HEK293 (cell line): ENCODE data around the gene B4GALT5.

Source experiments
- CTCF ChIA-PET: fragments of 350-600 bp; formaldehyde crosslinking; extraction: SDS; loops from one replicate; lab custom pipeline; 2021; ENCODE audit warnings: antibody characterized with exemption; lab: Yijun Ruan, JAX
- POLR2A ChIA-PET: fragments of 300-600 bp; formaldehyde crosslinking; extraction: SDS; loops from one replicate; lab custom pipeline; 2020; ENCODE audit warnings: antibody characterized with exemption, inconsistent platforms; lab: Yijun Ruan, JAX
- H3K27ac ChIP-seq: fragments of 200-500 bp; sonication (Bioruptor generic); 2 replicates; pipeline ENCODE4 v1.5.1; 2014; ENCODE audit warnings: low read depth, low read length, control low read depth, inconsistent platforms; ENCODE audit errors: extremely low read depth
- H3K36me3 ChIP-seq, 2 experiments: fragments of 200-500 bp in 1 of 2; sonication (Bioruptor generic) in 1 of 2; 1 replicate in 1 of 2; 2 replicates in 1 of 2; pipeline ENCODE4 v1.5.1; 2014 to 2017; ENCODE audit warnings: inconsistent platforms in 2 of 2, low read length in 2 of 2; ENCODE audit not compliant: control insufficient read depth in 2 of 2, insufficient read depth in 1 of 2
- H3K4me1 ChIP-seq: fragments of 200-500 bp; sonication (Bioruptor generic); 2 replicates; pipeline ENCODE4 v1.5.1; 2014; ENCODE audit warnings: mild to moderate bottlenecking, low read length, inconsistent platforms; ENCODE audit not compliant: control insufficient read depth, insufficient read depth
- H3K4me3 ChIP-seq: 2 replicates; pipeline ENCODE4 v1.5.1; 2011; ENCODE audit warnings: low read depth, mild to moderate bottlenecking, control low read depth, low read length, moderate library complexity
- H3K9me3 ChIP-seq: fragments of 200-500 bp; sonication (Bioruptor generic); 2 replicates; pipeline ENCODE4 v1.5.1; 2014; ENCODE audit warnings: low read depth, low read length, inconsistent platforms; ENCODE audit not compliant: control insufficient read depth, insufficient read depth
- ATF2 ChIP-seq: fragments of 450-650 bp; formaldehyde crosslinking; IDR thresholded peaks from 2 replicates; pipeline ENCODE4 v1.5.1; 2016; ENCODE audit warnings: missing biosample characterization, missing genetic modification characterization, low read depth
- GLIS2 ChIP-seq: fragments of 450-650 bp; formaldehyde crosslinking; IDR thresholded peaks from 2 replicates; pipeline ENCODE4 v1.5.1; 2016; ENCODE audit warnings: missing biosample characterization, missing genetic modification characterization
- INSM2 ChIP-seq: fragments of 450-650 bp; formaldehyde crosslinking; IDR thresholded peaks from 2 replicates; pipeline ENCODE4 v1.5.1; 2016; ENCODE audit warnings: missing biosample characterization, missing genetic modification characterization
- KLF1 ChIP-seq: fragments of 450-650 bp; formaldehyde crosslinking; IDR thresholded peaks from 2 replicates; pipeline ENCODE4 v1.5.1; 2016; ENCODE audit warnings: missing biosample characterization, missing genetic modification characterization
- KLF17 ChIP-seq: fragments of 450-650 bp; formaldehyde crosslinking; IDR thresholded peaks from 2 replicates; pipeline ENCODE4 v1.5.1; 2016; ENCODE audit warnings: missing biosample characterization, missing genetic modification characterization
- PATZ1 ChIP-seq: fragments of 450-650 bp; formaldehyde crosslinking; IDR thresholded peaks from 2 replicates; pipeline ENCODE4 v1.5.1; 2016; ENCODE audit warnings: missing biosample characterization, missing genetic modification characterization
- PRDM1 ChIP-seq: fragments of 450-650 bp; formaldehyde crosslinking; IDR thresholded peaks from 2 replicates; pipeline ENCODE4; 2016; ENCODE audit warnings: missing biosample characterization, missing genetic modification characterization
- PRDM6 ChIP-seq: fragments of 450-650 bp; formaldehyde crosslinking; IDR thresholded peaks from 2 replicates; pipeline ENCODE4 v1.5.1; 2017; ENCODE audit warnings: missing biosample characterization, missing genetic modification characterization
- SP7 ChIP-seq: fragments of 450-650 bp; formaldehyde crosslinking; IDR thresholded peaks from 2 replicates; pipeline ENCODE4 v1.5.1; 2016; ENCODE audit warnings: missing biosample characterization, missing genetic modification characterization
- TCF7L2 ChIP-seq: IDR thresholded peaks from 2 replicates; pipeline ENCODE4 v1.6.1; 2011; ENCODE audit warnings: low read depth, mild to moderate bottlenecking, inconsistent platforms, low read length, moderate library complexity, borderline replicate concordance
- ZBTB7A ChIP-seq: fragments of 450-650 bp; formaldehyde crosslinking; IDR thresholded peaks from 2 replicates; pipeline ENCODE4 v1.5.1; 2016; ENCODE audit warnings: low read depth, missing biosample characterization, missing genetic modification characterization
- ZFP3 ChIP-seq: fragments of 450-650 bp; formaldehyde crosslinking; IDR thresholded peaks from 2 replicates; pipeline ENCODE4 v1.5.1; 2016; ENCODE audit warnings: low read depth, missing biosample characterization, missing genetic modification characterization
- ZFP37 ChIP-seq: fragments of 450-650 bp; formaldehyde crosslinking; IDR thresholded peaks from 2 replicates; pipeline ENCODE4 v1.5.1; 2016; ENCODE audit warnings: missing biosample characterization, missing genetic modification characterization
- ZNF133 ChIP-seq: fragments of 450-650 bp; formaldehyde crosslinking; IDR thresholded peaks from 2 replicates; pipeline ENCODE4 v1.5.1; 2016; ENCODE audit warnings: missing biosample characterization, missing genetic modification characterization
- ZNF24 ChIP-seq: fragments of 450-650 bp; formaldehyde crosslinking; IDR thresholded peaks from 2 replicates; pipeline ENCODE4 v1.5.1; 2016; ENCODE audit warnings: missing biosample characterization, missing genetic modification characterization
- ZNF292 ChIP-seq: fragments of 450-650 bp; formaldehyde crosslinking; IDR thresholded peaks from 2 replicates; pipeline ENCODE4 v1.5.1; 2016; ENCODE audit warnings: low read depth, missing biosample characterization, missing genetic modification characterization, borderline replicate concordance
- ZNF311 ChIP-seq: fragments of 450-650 bp; formaldehyde crosslinking; IDR thresholded peaks from 2 replicates; pipeline ENCODE4 v1.5.1; 2017; ENCODE audit warnings: missing biosample characterization, missing genetic modification characterization, borderline replicate concordance
- ZNF324 ChIP-seq: fragments of 450-650 bp; formaldehyde crosslinking; IDR thresholded peaks from 2 replicates; pipeline ENCODE4 v1.5.1; 2016; ENCODE audit warnings: missing biosample characterization, missing genetic modification characterization
- ZNF362 ChIP-seq: fragments of 450-650 bp; formaldehyde crosslinking; IDR thresholded peaks from 2 replicates; pipeline ENCODE4 v1.5.1; 2016; ENCODE audit warnings: missing biosample characterization, missing genetic modification characterization
- ZNF521 ChIP-seq: fragments of 450-650 bp; formaldehyde crosslinking; IDR thresholded peaks from 2 replicates; pipeline ENCODE4 v1.5.1; 2017; ENCODE audit warnings: missing biosample characterization, mild to moderate bottlenecking, missing genetic modification characterization
- ZNF600 ChIP-seq: fragments of 450-650 bp; formaldehyde crosslinking; IDR thresholded peaks from 2 replicates; pipeline ENCODE4 v1.5.1; 2016; ENCODE audit warnings: missing biosample characterization, missing genetic modification characterization
- ZNF677 ChIP-seq: fragments of 450-650 bp; IDR thresholded peaks from 2 replicates; pipeline ENCODE4 v1.5.0; 2018; ENCODE audit warnings: missing biosample characterization, mild to moderate bottlenecking, missing genetic modification characterization, moderate library complexity
- ZNF707 ChIP-seq: fragments of 450-650 bp; formaldehyde crosslinking; IDR thresholded peaks from 2 replicates; pipeline ENCODE4 v1.5.1; 2016; ENCODE audit warnings: missing biosample characterization, missing genetic modification characterization
- ZNF791 ChIP-seq: fragments of 450-650 bp; formaldehyde crosslinking; IDR thresholded peaks from 2 replicates; pipeline ENCODE4 v1.5.1; 2016; ENCODE audit warnings: missing biosample characterization, missing genetic modification characterization
- ZSCAN30 ChIP-seq: fragments of 450-650 bp; IDR thresholded peaks from 2 replicates; pipeline ENCODE4 v1.5.1; 2018; ENCODE audit warnings: missing biosample characterization, mild to moderate bottlenecking, missing genetic modification characterization, moderate library complexity
- ZXDB ChIP-seq: fragments of 450-650 bp; formaldehyde crosslinking; IDR thresholded peaks from 2 replicates; pipeline ENCODE4 v1.5.1; 2016; ENCODE audit warnings: missing biosample characterization, missing genetic modification characterization

B4GALT5 gene

GRCh38 chr20:49676581-49677291, 36.9 kb downstream of the B4GALT5 start:
- Histone ChIP-seq H3K27ac (no peak overlapping the region), H3K9me3 (no peaks in the 10 kb centered on the region), H3K4me1 (peaks cover 16% of the 10 kb centered on the region), H3K4me3 (no peak overlapping the region), H3K36me3 (no peaks in the 10 kb centered on the region)
- ChIA-PET POLR2A (interaction anchor here (1.0 kb wide), 1 partner anchor 21 kb away, joined by 12 read pairs; no protein-coding TSS in a partner anchor), CTCF (interaction anchor here (1.3 kb wide), 1 partner anchor 9 kb away, joined by 6 read pairs; no protein-coding TSS in a partner anchor)
- TF ChIP-seq ZSCAN30 (no peak), ZNF521 (tag by site-specific recombination) (no peak), KLF1 (tag by site-specific recombination) (peak; percentile 30; the same call in 1 of the 2 replicates), ZNF677 (no peak), ZNF707 (tag by site-specific recombination) (no peak), SP7 (tag by site-specific recombination) (peak; percentile 91), ZFP37 (tag by site-specific recombination) (no peak), ATF2 (tag by site-specific recombination) (peak; percentile 47; the same call in 1 of the 2 replicates), PRDM6 (no peak), ZNF24 (0 out of 2 replicates have a peak, but pooled peaks have one; percentile 33), ZNF791 (no peak), ZXDB (0 out of 2 replicates have a peak, but pooled peaks have one; percentile 46), ZFP3 (tag by site-specific recombination) (no peak), ZNF600 (tag by site-specific recombination) (peak; percentile 65; the same call in 1 of the 2 replicates), PATZ1 (tag by site-specific recombination) (no peak), KLF17 (tag by site-specific recombination) (no peak), ZNF324 (tag by site-specific recombination) (no peak), ZNF292 (tag by site-specific recombination) (no peak), ZNF133 (peak; percentile 15; the same call in 1 of the 2 replicates), GLIS2 (tag by site-specific recombination) (no peak), ZNF311 (no peak), TCF7L2 (no peak), PRDM1 (no peak), ZBTB7A (tag by site-specific recombination) (no peak), ZNF362 (tag by site-specific recombination) (0 out of 2 replicates have a peak, but pooled peaks have one; percentile 38), INSM2 (tag by site-specific recombination) (0 out of 2 replicates have a peak, but pooled peaks have one; percentile 60)
